H9 (cell line): ENCODE measurements around the gene OR51B6. TPM values are rescaled to one million over a fixed set of nuclear protein-coding genes. Genes with fewer than 3 reads are reported as not detected.

Experiments
- DNase-seq: peaks from one replicate; pipeline ENCODE4 v3.0.0-alpha.2; 2017
- H2AFZ ChIP-seq: one replicate; pipeline ENCODE4 v1.6.1; 2013; ENCODE audit warnings: mild to moderate bottlenecking, low read length, control low read depth, moderate library complexity
- H2AK5ac ChIP-seq: 2 replicates; pipeline ENCODE4 v1.6.1; 2013; ENCODE audit warnings: low read length, control low read depth, mixed read lengths; ENCODE audit not compliant: insufficient read length
- H2BK120ac ChIP-seq: one replicate; pipeline ENCODE4 v1.6.1; 2013; ENCODE audit warnings: low read depth, mild to moderate bottlenecking, low read length, control low read depth, inconsistent platforms; ENCODE audit not compliant: poor library complexity, severe bottlenecking
- H2BK12ac ChIP-seq: 2 replicates; pipeline ENCODE4 v1.6.1; 2013; ENCODE audit warnings: low read length, control low read depth, mixed read lengths, low read depth; ENCODE audit not compliant: insufficient read length
- H2BK15ac ChIP-seq: 2 replicates; pipeline ENCODE4 v1.6.1; 2013; ENCODE audit warnings: low read depth, low read length, control low read depth
- H2BK20ac ChIP-seq: one replicate; pipeline ENCODE4 v1.6.1; 2013; ENCODE audit warnings: low read depth, mild to moderate bottlenecking, low read length, control low read depth, inconsistent platforms; ENCODE audit not compliant: poor library complexity, severe bottlenecking
- H2BK5ac ChIP-seq: 2 replicates; pipeline ENCODE4 v1.6.1; 2013; ENCODE audit warnings: low read length, control low read depth, mixed read lengths; ENCODE audit not compliant: insufficient read length
- H3K14ac ChIP-seq: 2 replicates; pipeline ENCODE4 v1.6.1; 2013; ENCODE audit warnings: low read length, control low read depth; ENCODE audit not compliant: insufficient read depth
- H3K18ac ChIP-seq: 2 replicates; pipeline ENCODE4 v1.6.1; 2013; ENCODE audit warnings: low read depth, mild to moderate bottlenecking, mixed read lengths, low read length, control low read depth; ENCODE audit not compliant: insufficient read length
- H3K23ac ChIP-seq: 2 replicates; pipeline ENCODE4 v1.6.1; 2013; ENCODE audit warnings: low read length, control low read depth, mixed read lengths, low read depth; ENCODE audit not compliant: insufficient read length
- H3K23me2 ChIP-seq: 2 replicates; pipeline ENCODE4 v1.6.1; 2013; ENCODE audit warnings: low read depth, mild to moderate bottlenecking, mixed read lengths, low read length, control low read depth; ENCODE audit not compliant: insufficient read length, poor library complexity, severe bottlenecking
- H3K27ac ChIP-seq: 2 replicates; pipeline ENCODE4 v1.5.1; 2013; ENCODE audit warnings: low read length, control low read depth, mixed read lengths, low read depth; ENCODE audit not compliant: insufficient read length
- H3K27me3 ChIP-seq: 2 replicates; pipeline ENCODE4 v1.6.1; 2013; ENCODE audit warnings: low read length, control low read depth, inconsistent platforms; ENCODE audit not compliant: insufficient read depth
- H3K4ac ChIP-seq: 2 replicates; pipeline ENCODE4 v1.6.1; 2013; ENCODE audit warnings: low read depth, mild to moderate bottlenecking, control low read depth, inconsistent platforms, low read length, moderate library complexity
- H3K4me1 ChIP-seq: 2 replicates; pipeline ENCODE4 v1.6.1; 2013; ENCODE audit warnings: low read length, control low read depth, inconsistent platforms; ENCODE audit not compliant: insufficient read depth
- H3K4me2 ChIP-seq: 2 replicates; pipeline ENCODE4 v1.6.1; 2013; ENCODE audit warnings: low read length, control low read depth, mixed read lengths; ENCODE audit not compliant: insufficient read length, insufficient read depth
- H3K56ac ChIP-seq: 2 replicates; pipeline ENCODE4 v1.6.1; 2013; ENCODE audit warnings: low read depth, mild to moderate bottlenecking, mixed read lengths, low read length, control low read depth; ENCODE audit not compliant: insufficient read length
- H3K79me1 ChIP-seq: 2 replicates; pipeline ENCODE4 v1.6.1; 2013; ENCODE audit warnings: low read depth, mild to moderate bottlenecking, moderate library complexity, low read length, control low read depth, inconsistent platforms; ENCODE audit not compliant: insufficient read depth, poor library complexity, severe bottlenecking
- H3K79me2 ChIP-seq: 2 replicates; pipeline ENCODE4 v1.6.1; 2013; ENCODE audit warnings: low read length, control low read depth, inconsistent platforms; ENCODE audit not compliant: insufficient read depth
- H3K9ac ChIP-seq: 2 replicates; pipeline ENCODE4 v1.6.1; 2013; ENCODE audit warnings: low read length, control low read depth, mixed read lengths; ENCODE audit not compliant: insufficient read length; ENCODE audit errors: extremely low read depth
- H3K9me3 ChIP-seq: one replicate; pipeline ENCODE4 v1.6.1; 2013; ENCODE audit warnings: low read depth, low read length, inconsistent platforms; ENCODE audit not compliant: control insufficient read depth
- H3T11ph ChIP-seq: one replicate; pipeline ENCODE4 v1.6.1; 2013; ENCODE audit warnings: mild to moderate bottlenecking, low read length, control low read depth, inconsistent platforms
- H4K20me1 ChIP-seq: one replicate; pipeline ENCODE4 v1.6.1; 2013; ENCODE audit not compliant: control insufficient read depth, insufficient read length, insufficient read depth
- H4K5ac ChIP-seq: 2 replicates; pipeline ENCODE4 v1.6.1; 2013; ENCODE audit warnings: low read depth, mild to moderate bottlenecking, mixed read lengths, low read length, control low read depth; ENCODE audit not compliant: insufficient read length
- H4K8ac ChIP-seq: replicated peaks from 2 replicates; pipeline ENCODE4 v1.6.1; 2013; ENCODE audit warnings: low read length, control low read depth, mixed read lengths, low read depth; ENCODE audit not compliant: insufficient read length
- H4K91ac ChIP-seq: 2 replicates; pipeline ENCODE4 v1.6.1; 2013; ENCODE audit warnings: low read depth, mild to moderate bottlenecking, moderate library complexity, mixed read lengths, low read length, control low read depth; ENCODE audit not compliant: insufficient read length
- H3K27ac Mint-ChIP-seq, 3 experiments: 2 replicates in 2 of 3; 3 replicates in 1 of 3; pipeline ENCODE4 v1.8.0; 2020 to 2021; ENCODE audit warnings: mixed read lengths in 3 of 3, mild to moderate bottlenecking in 1 of 3, moderate library complexity in 1 of 3
- H3K27me3 Mint-ChIP-seq: 2 replicates; pipeline ENCODE4 v1.8.0; 2021; ENCODE audit warnings: low read depth, mild to moderate bottlenecking, moderate library complexity, mixed read lengths
- H3K36me3 Mint-ChIP-seq, 3 experiments: 2 replicates in 2 of 3; 3 replicates in 1 of 3; pipeline ENCODE4 v1.8.0; 2020 to 2021; ENCODE audit warnings: low read depth in 3 of 3, mixed read lengths in 3 of 3; ENCODE audit not compliant: insufficient read depth in 1 of 3
- H3K4me1 Mint-ChIP-seq, 2 experiments: 2 replicates each; pipeline ENCODE4 v1.8.0; 2020; ENCODE audit warnings: mixed read lengths in 2 of 2
- H3K4me3 Mint-ChIP-seq, 2 experiments: 2 replicates in 1 of 2; 3 replicates in 1 of 2; pipeline ENCODE4 v1.8.0; 2020 to 2021; ENCODE audit warnings: mild to moderate bottlenecking in 2 of 2, mixed read lengths in 2 of 2, moderate library complexity in 1 of 2
- H3K9me3 Mint-ChIP-seq, 2 experiments: 2 replicates in 1 of 2; 3 replicates in 1 of 2; pipeline ENCODE4 v1.8.0; 2020; ENCODE audit warnings: mild to moderate bottlenecking in 2 of 2, mixed read lengths in 2 of 2, moderate library complexity in 1 of 2
- CTCF ChIP-seq: fragments of 200-600 bp; sonication (generic); conservative IDR thresholded peaks from 3 replicates; pipeline ENCODE4 v1.8.0; 2021; ENCODE audit warnings: antibody characterized with exemption, mild to moderate bottlenecking
- WGBS: extraction: QIAGEN DNeasy Blood & Tissue Kit; methylation state at CpG from one replicate; pipeline ENCODE4 v1.1.7; 2013; ENCODE audit warnings: missing lambda C conversion rate, low lambda C conversion rate, mixed read lengths; ENCODE audit not compliant: insufficient read length; ENCODE audit errors: extremely low coverage; 5-methylcytosine and 5-hydroxymethylcytosine counted together
- total RNA-seq: library from RNA; stranded (reverse); gene quantifications from 2 replicates; pipeline ENCODE4 v1.2.1, GENCODE V29; 2021

Gene OR51B6
- total RNA-seq, 1 experiment from 2014 or later, result not detected

GRCh38 chr11:5335170-5335569, 16.1 kb upstream of the OR51B6 start:
- H3K23me2 ChIP-seq, result no peaks in the 10 kb centered on the region
- no peaks in the 10 kb centered on the region for H4K20me1 ChIP-seq
- H3T11ph ChIP-seq, result no peak overlapping the region
- no peak overlapping the region for H2BK15ac ChIP-seq
- H3K27ac ChIP-seq, result no peak overlapping the region
- H2AK5ac ChIP-seq, result no peak overlapping the region
- TF ChIP-seq CTCF, result no peak
- no CpG with 5 or more reads among the region's 1 CpG for WGBS
- H3K4me1 ChIP-seq, result no peaks in the 10 kb centered on the region
- Mint-ChIP-seq H3K36me3 (no peaks in the 10 kb centered on the region), H3K4me3 (no peak overlapping the region), H3K4me1 (no peaks in the 10 kb centered on the region), H3K27ac (no peak overlapping the region), H3K27me3 (no peaks in the 10 kb centered on the region), H3K9me3 (no peaks in the 10 kb centered on the region)
- H2BK20ac ChIP-seq, result no peak overlapping the region
- H3K4me2 ChIP-seq, result no peak overlapping the region
- H3K9ac ChIP-seq, result no peak overlapping the region
- no peak overlapping the region for H4K91ac ChIP-seq
- no peak overlapping the region for H3K56ac ChIP-seq
- no peak overlapping the region for H2BK120ac ChIP-seq
- H3K4ac ChIP-seq, result no peak overlapping the region
- no peak overlapping the region for H2BK5ac ChIP-seq
- no peak overlapping the region for H2AFZ ChIP-seq
- H3K79me2 ChIP-seq, result no peaks in the 10 kb centered on the region
- H3K27me3 ChIP-seq, result no peaks in the 10 kb centered on the region
- H3K79me1 ChIP-seq, result no peaks in the 10 kb centered on the region
- no peak overlapping the region for H4K8ac ChIP-seq
- no peaks in the 10 kb centered on the region for H3K9me3 ChIP-seq
- DNase-seq, result no peak
- H3K18ac ChIP-seq, result no peak overlapping the region
- H4K5ac ChIP-seq, result no peak overlapping the region
- H3K23ac ChIP-seq, result no peak overlapping the region
- no peak overlapping the region for H2BK12ac ChIP-seq
- no peak overlapping the region for H3K14ac ChIP-seq
